Measurements from ENCODE around the gene CEP164. TPM values are rescaled to one million over a fixed set of nuclear protein-coding genes. Genes with fewer than 3 reads are reported as not detected.

CEP164 gene
- total RNA-seq, 1 donor from 2014 or later: 21.6 TPM

DNA sequence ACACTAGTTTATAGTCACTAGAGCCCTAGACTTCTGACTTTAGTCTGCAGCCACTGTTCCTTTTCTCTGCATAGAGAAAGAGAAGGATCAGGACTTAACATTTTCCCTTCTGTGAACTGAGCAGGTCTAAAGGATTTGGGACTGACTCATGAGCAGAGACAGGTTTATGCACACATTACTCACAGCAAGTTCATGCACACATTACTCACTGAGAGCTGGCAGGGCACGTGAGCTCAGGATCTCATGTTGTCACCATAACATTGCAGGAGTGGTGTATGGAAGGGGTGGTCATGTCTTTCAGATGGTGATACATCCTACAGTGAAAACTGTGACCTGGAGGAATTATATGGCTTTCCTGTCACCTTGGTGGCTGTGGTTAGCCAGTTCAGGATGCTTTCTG lies 56.4 kb downstream of the CEP164 start:
- H3K4me3 ChIP-seq: no peak overlapping the region
- H3K27me3 ChIP-seq: no peaks in the 10 kb centered on the region
- peaks cover 0 to 33% of the 10 kb centered on the region in 2 donors for H3K36me3 ChIP-seq
- H3K9me3 ChIP-seq: no peaks in the 10 kb centered on the region
- no peaks in the 10 kb centered on the region for H3K4me1 ChIP-seq
- intact Hi-C loops (cut with DNase I): no loop called here
- DNase-seq (ENCODE audit: extremely low spot score in 2 of 2): no peak
- H3K27ac ChIP-seq: no peak overlapping the region
- no peak for TF ChIP-seq POLR2A (IDR thresholded peaks at IDR 0.05)
- TF ChIP-seq POLR2AphosphoS5 (IDR thresholded peaks at IDR 0.05; ENCODE audit: insufficient read depth in 1 of 2, low read depth in 1 of 2): no peak
- TF ChIP-seq, protein P1, sequence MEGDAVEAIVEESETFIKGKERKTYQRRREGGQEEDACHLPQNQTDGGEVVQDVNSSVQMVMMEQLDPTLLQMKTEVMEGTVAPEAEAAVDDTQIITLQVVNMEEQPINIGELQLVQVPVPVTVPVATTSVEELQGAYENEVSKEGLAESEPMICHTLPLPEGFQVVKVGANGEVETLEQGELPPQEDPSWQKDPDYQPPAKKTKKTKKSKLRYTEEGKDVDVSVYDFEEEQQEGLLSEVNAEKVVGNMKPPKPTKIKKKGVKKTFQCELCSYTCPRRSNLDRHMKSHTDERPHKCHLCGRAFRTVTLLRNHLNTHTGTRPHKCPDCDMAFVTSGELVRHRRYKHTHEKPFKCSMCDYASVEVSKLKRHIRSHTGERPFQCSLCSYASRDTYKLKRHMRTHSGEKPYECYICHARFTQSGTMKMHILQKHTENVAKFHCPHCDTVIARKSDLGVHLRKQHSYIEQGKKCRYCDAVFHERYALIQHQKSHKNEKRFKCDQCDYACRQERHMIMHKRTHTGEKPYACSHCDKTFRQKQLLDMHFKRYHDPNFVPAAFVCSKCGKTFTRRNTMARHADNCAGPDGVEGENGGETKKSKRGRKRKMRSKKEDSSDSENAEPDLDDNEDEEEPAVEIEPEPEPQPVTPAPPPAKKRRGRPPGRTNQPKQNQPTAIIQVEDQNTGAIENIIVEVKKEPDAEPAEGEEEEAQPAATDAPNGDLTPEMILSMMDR (IDR thresholded peaks at IDR 0.05): no peak

DNA sequence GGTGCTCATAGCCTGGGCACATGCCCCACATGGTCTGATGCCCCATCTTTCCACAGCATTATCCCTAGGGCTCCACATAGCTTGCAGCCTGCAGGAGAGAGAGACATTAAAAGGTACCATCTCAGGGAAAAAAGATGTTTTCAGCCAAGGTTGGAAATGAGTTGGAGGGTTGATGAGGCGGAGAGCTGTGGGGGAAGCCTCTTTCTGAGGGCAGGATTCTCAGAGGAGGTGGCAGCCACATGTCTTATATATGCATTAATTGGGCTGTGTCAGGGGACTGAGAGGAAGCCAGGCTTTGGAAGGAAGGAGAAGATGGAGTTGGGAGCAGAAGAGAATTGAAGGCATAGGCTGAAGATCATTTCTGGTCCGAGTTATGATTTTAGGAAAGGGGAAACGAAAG lies 57.8 kb downstream of the CEP164 start:
- Histone ChIP-seq H3K36me3 (peaks cover 0 to 35% of the 10 kb centered on the region in 2 donors), H3K27ac (no peak overlapping the region), H3K27me3 (no peaks in the 10 kb centered on the region), H3K4me1 (no peaks in the 10 kb centered on the region), H3K4me3 (no peak overlapping the region), H3K9me3 (no peaks in the 10 kb centered on the region)
- DNase-seq (ENCODE audit: extremely low spot score in 2 of 2): no peak
- intact Hi-C loops (cut with DNase I): no loop called here
- TF ChIP-seq, protein P1 (IDR thresholded peaks at IDR 0.05): no peak
- no peak for TF ChIP-seq POLR2AphosphoS5 (IDR thresholded peaks at IDR 0.05; ENCODE audit: insufficient read depth in 1 of 2, low read depth in 1 of 2)
- TF ChIP-seq POLR2A (IDR thresholded peaks at IDR 0.05): no peak

DNA sequence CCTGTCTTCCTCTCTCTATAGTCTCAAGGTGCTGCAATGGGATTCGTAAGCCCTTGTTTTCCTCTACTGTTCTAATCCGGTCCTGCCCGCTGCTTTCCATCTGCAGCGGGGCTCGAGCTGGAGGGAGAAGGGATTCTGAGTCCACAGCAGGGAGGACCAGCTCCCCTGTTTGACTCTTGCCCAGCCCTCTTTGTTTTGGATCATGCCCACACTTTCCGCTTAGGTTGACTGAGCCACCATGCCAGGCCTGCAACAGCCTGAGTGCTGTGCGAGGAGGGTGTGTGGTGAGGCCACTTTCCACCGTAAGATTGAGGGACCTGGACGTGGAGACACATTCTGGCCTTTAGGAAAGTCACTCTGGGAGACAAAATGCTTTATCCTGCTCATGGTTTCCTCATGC lies 58.3 kb downstream of the CEP164 start:
- TF ChIP-seq POLR2AphosphoS5 (IDR thresholded peaks at IDR 0.05; ENCODE audit: insufficient read depth in 1 of 2, low read depth in 1 of 2) (no peak), POLR2A (IDR thresholded peaks at IDR 0.05) (no peak)
- TF ChIP-seq, protein P1 (IDR thresholded peaks at IDR 0.05): no peak
- intact Hi-C loops (cut with DNase I): no loop called here

DNA sequence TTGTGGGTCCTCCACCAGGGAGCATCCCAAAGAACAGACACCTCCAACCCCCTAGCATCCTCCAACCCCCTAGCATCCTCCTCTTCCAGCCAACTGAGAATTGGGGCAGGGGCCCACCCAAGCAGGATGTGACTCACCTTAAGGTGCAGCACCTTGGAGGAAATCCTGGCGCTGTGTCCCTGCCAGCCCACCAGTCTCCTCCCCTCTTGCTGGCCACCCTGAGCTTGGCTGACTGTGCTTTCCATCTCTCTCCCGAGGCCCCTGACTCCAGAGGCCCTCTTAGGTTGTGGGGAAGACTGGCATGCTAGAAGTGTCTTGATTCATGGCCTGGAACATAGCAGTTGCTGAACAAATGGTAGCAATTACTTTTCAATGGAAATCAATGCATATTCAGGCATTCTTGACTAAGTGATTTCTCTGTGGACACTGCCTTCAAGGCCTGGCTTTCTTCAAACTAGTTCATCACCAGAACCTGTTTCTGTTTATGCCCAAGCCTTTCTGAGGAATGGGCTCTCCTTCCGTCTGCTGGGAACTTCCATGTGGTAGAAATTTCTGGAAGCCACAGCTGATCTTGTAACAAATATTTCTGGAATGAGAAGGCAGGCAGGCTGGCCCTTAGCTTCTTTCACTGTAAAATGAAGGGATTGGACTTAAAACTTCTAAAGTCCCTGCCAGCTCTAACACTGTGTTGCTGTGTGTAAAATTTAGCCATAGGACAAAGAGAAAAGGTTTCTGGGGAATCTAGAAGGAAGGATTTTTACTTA lies 60.5 kb downstream of the CEP164 start:
- TF ChIP-seq, protein P1 (IDR thresholded peaks at IDR 0.05): no peak
- TF ChIP-seq POLR2AphosphoS5 (IDR thresholded peaks at IDR 0.05; ENCODE audit: insufficient read depth in 1 of 2, low read depth in 1 of 2) (no peak), POLR2A (IDR thresholded peaks at IDR 0.05) (no peak)
- Histone ChIP-seq H3K4me1 (no peaks in the 10 kb centered on the region), H3K27me3 (no peaks in the 10 kb centered on the region), H3K4me3 (no peak overlapping the region), H3K36me3 (peaks cover 0 to 48% of the 10 kb centered on the region in 2 donors), H3K27ac (no peak overlapping the region), H3K9me3 (no peaks in the 10 kb centered on the region)
- intact Hi-C loops (cut with DNase I): no loop called here
- DNase-seq (ENCODE audit: extremely low spot score in 2 of 2): no peak

More for the DNA sequence above, 58.3 kb downstream of the CEP164 start:
- H3K27me3 ChIP-seq: no peaks in the 10 kb centered on the region
- no peaks in the 10 kb centered on the region for H3K4me1 ChIP-seq
- no peak for DNase-seq (ENCODE audit: extremely low spot score in 2 of 2)
- no peak overlapping the region for H3K4me3 ChIP-seq
- H3K9me3 ChIP-seq: no peaks in the 10 kb centered on the region
- H3K36me3 ChIP-seq: peaks cover 0 to 35% of the 10 kb centered on the region in 2 donors
- H3K27ac ChIP-seq: no peak overlapping the region

DNA sequence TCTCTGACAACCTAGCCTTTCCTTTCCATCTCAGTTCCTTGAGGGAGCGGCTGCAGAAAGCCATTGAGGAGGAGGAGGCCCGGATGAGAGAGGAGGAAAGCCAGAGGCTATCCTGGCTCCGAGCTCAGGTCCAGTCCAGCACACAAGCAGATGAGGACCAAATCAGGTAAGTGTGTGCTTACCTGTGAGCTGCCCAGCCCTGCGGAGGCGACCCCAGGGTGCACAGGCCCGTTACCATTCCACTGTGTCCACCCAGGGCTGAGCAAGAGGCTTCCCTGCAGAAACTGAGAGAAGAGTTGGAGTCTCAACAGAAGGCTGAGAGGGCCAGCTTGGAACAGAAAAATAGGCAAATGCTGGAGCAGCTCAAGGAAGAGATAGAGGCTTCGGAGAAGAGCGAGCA lies 63.1 kb downstream of the CEP164 start:
- TF ChIP-seq, protein P1 (IDR thresholded peaks at IDR 0.05): no peak
- TF ChIP-seq POLR2AphosphoS5 (IDR thresholded peaks at IDR 0.05; ENCODE audit: insufficient read depth in 1 of 2, low read depth in 1 of 2) (no peak), POLR2A (IDR thresholded peaks at IDR 0.05) (no peak)
- Histone ChIP-seq H3K36me3 (peaks cover 0 to 73% of the 10 kb centered on the region in 2 donors), H3K4me3 (no peak overlapping the region), H3K27me3 (no peaks in the 10 kb centered on the region), H3K4me1 (no peaks in the 10 kb centered on the region), H3K9me3 (no peaks in the 10 kb centered on the region), H3K27ac (no peak overlapping the region)
- intact Hi-C loops (cut with DNase I): no loop called here
- no peak for DNase-seq (ENCODE audit: extremely low spot score in 2 of 2)

All from vagina (tissue), 2 donors.